Measurements from ENCODE around the gene POLR2B. TPM values are rescaled to one million over a fixed set of nuclear protein-coding genes. Genes with fewer than 3 reads are reported as not detected.

The POLR2B gene
- total RNA-seq, 1 donor from 2014 or later = 154 TPM

DNA sequence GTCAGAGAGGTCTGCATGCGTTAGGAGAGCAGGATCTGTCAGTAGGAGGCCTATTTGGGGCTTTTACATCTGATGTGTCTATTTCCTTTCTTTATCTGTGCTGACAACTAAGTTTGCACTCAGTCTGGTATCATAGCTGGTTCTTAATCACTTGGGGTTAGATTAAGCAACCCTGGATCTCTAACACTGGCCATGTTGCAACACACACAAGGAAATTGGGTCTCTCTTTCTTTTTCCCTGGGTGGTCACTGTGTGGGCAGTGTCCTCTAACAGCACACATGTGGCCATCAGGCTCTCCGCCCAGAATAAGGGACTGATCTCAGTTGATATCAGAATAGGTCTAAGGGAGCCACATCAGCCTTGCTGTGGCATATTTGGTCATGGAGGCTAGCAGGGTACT, 92.6 kb downstream of the POLR2B start:
- DNase-seq = no peak
- Mint-ChIP-seq H3K4me3 (no peak overlapping the region), H3K36me3 (ENCODE audit: low read depth) (no peaks in the 10 kb centered on the region), H3K27me3 (peaks cover 10% of the 10 kb centered on the region), H3K27ac (no peak overlapping the region), H3K4me1 (no peaks in the 10 kb centered on the region), H3K9me3 (no peaks in the 10 kb centered on the region)
- intact Hi-C loops (cut with micrococcal nuclease) = no loop called here

DNA sequence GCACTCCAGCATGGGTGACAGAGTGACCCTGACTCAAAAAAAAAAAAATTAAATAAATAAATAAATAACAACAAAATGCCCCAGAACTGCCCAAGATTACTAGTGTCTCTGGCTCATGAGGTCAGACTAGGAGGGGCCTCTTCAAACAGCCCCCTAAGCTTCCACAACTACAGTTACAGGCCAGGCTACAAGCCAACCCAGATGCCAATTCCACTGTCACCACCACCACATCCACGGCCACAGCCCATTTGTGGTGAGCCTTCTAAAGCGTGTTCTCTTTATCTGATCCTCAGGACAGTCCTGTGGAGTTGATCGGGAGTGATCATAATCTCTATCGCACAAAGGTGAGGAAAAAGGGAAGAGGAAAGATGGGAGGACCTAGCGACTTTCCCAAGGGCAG, 94.9 kb downstream of the POLR2B start:
- DNase-seq = no peak
- H3K4me1 Mint-ChIP-seq = no peaks in the 10 kb centered on the region
- no peak overlapping the region for H3K4me3 Mint-ChIP-seq
- no peak overlapping the region for H3K27ac Mint-ChIP-seq
- H3K9me3 Mint-ChIP-seq = no peaks in the 10 kb centered on the region
- H3K27me3 Mint-ChIP-seq = peaks cover 6% of the 10 kb centered on the region
- H3K36me3 Mint-ChIP-seq (ENCODE audit: low read depth) = no peaks in the 10 kb centered on the region
- intact Hi-C loops (cut with micrococcal nuclease) = no loop called here

DNA sequence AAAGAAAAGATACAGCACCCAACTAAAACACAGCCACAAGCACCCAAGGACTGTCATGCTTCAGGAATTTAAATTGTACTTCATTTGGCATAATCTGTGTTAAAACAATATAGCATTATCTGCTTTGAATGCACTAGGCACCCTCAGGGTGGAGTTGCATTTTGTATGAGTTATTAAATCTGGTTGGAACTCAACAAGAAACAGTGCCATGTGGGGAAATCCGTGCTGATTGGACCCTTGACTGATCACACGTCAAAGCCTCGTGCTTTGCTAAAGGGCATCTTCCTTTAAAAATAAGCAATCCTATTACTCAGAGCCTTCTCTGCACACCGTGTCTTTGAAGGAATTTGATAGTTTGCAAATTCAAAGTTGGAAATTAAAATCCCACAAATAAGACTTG, 96.0 kb downstream of the POLR2B start:
- Mint-ChIP-seq H3K27me3 (peaks cover 4% of the 10 kb centered on the region), H3K4me1 (no peaks in the 10 kb centered on the region), H3K4me3 (no peak overlapping the region), H3K27ac (no peak overlapping the region), H3K9me3 (no peaks in the 10 kb centered on the region), H3K36me3 (ENCODE audit: low read depth) (no peaks in the 10 kb centered on the region)
- DNase-seq = no peak
- intact Hi-C loops (cut with micrococcal nuclease) = no loop called here

DNA sequence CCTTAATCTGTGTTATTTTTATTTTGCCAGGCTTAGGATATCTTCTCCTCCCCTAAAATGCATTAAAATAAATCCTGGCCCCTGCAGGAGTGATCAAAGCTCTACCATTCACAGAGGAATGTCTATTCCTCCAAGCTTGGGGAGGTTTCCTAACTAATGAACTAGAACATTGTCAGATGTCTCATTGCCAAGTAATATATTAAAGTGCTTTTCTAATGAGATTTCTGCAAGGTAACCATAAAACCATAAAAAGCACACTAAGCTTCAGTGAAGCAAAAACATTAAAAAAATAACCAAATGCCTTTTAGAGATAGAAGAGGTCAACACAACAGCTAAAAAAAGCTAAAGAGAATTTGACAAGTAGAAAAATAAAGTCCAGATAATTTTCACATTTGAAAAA, 96.7 kb downstream of the POLR2B start:
- Mint-ChIP-seq H3K9me3 (no peaks in the 10 kb centered on the region), H3K27me3 (peaks cover 2% of the 10 kb centered on the region), H3K27ac (no peak overlapping the region), H3K36me3 (ENCODE audit: low read depth) (no peaks in the 10 kb centered on the region), H3K4me3 (no peak overlapping the region), H3K4me1 (no peaks in the 10 kb centered on the region)
- DNase-seq = no peak
- intact Hi-C loops (cut with micrococcal nuclease) = no loop called here

DNA sequence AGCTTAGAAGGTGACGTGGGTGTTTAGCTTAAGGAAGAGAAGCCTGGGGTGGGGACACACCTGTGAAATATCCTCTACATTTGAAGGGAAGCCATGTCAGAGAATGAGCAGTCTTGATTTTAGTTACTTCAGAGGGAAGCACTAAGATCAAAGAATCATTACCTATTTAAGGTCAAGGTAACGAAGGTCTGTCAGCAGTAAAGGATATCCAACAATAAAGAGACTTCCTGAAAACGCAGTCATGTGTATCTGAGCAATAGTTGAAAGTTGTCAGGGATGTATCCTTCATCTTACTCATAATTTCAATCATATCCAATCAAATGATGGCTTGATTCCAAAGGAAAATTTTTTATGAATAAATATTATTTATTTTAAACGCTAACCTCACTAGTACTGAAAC, 98.0 kb downstream of the POLR2B start:
- no peaks in the 10 kb centered on the region for H3K36me3 Mint-ChIP-seq (ENCODE audit: low read depth)
- H3K27ac Mint-ChIP-seq = no peak overlapping the region
- intact Hi-C loops (cut with micrococcal nuclease) = no loop called here
- H3K4me1 Mint-ChIP-seq = no peaks in the 10 kb centered on the region
- no peaks in the 10 kb centered on the region for H3K9me3 Mint-ChIP-seq
- no peak for DNase-seq
- H3K27me3 Mint-ChIP-seq = no peaks in the 10 kb centered on the region
- no peak overlapping the region for H3K4me3 Mint-ChIP-seq

DNA sequence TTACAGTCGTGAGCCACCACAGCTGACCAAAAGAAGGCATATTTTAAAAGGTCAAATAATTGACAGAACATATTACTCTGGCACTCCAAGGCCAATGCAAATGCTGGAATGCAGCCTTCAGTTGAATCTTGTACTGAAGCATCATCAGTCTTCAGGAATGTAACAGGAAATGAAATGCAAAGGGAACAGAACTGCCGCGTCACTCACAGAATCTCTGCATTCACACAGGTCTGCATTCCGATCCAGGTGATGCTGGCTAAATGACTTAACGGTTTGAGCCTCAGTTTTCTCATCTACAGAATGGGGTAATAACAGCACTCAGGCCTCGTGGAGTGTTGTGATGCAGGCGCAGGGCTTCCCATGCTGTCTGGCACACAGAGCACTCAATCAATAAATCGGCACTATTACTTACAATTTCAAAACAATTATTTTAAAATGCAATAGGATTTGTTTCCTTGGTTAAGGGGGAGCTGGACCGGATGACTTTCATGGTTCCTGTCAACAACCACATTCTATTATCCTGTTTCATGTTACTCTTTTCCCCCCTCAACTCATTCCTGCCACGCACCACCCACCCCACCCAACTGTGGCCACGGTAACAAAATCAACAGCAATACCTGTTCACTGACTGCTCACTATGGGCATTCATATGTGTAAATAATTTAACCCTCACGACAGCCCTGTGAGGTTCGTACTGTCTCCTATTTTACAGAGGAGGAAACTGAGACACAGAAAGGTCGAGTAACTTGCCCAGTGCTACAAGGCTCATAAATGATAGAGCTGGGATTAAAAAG, 99.1 kb downstream of the POLR2B start:
- H3K4me3 Mint-ChIP-seq = no peak overlapping the region
- intact Hi-C loops (cut with micrococcal nuclease) = no loop called here
- H3K36me3 Mint-ChIP-seq (ENCODE audit: low read depth) = no peaks in the 10 kb centered on the region
- no peaks in the 10 kb centered on the region for H3K9me3 Mint-ChIP-seq
- no peak overlapping the region for H3K27ac Mint-ChIP-seq
- no peaks in the 10 kb centered on the region for H3K4me1 Mint-ChIP-seq
- H3K27me3 Mint-ChIP-seq = peaks cover 2% of the 10 kb centered on the region
- DNase-seq = no peak

DNA sequence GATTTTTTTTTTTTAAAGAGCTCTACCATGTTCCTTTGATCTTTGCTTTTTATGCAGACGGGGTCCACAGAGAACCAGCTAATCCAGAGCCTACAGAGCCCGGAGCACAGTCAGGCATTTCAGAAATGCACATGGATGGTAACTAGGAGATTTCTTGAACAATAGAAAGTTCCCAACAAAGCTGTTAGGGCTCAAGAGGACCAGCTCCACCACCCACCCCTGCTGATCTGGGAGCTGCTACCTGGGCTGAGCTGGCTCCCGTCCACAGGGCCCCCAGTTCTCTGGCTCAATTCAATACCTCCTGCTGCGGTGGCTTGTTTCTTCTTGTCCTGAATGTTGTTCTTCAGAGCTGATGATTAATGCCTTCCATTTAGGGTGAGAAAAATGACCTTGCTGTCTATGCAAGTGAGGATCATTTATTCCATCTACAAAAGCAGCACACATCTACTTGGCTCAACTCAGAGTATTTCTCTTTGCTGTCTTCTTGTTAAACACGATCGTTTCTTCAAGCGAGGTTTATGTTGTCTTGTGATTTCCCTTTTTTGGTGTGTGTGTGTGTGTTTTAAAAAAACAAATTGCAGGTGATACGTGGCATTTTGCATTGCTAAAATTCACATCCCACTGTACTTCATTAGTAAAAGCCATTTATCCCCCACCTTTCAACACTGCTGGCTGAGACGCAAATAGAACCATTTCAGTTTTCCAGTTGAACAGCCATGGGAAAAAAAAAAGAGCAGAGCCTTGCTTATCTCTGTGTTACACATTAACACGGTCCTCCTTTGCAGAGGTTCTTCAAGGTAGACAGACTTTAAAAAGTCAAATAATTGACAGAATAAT, 100.2 kb downstream of the POLR2B start:
- Mint-ChIP-seq H3K4me1 (no peaks in the 10 kb centered on the region), H3K27ac (no peak overlapping the region), H3K36me3 (ENCODE audit: low read depth) (no peaks in the 10 kb centered on the region), H3K9me3 (no peaks in the 10 kb centered on the region), H3K4me3 (no peak overlapping the region), H3K27me3 (peaks cover 3% of the 10 kb centered on the region)
- intact Hi-C loops (cut with micrococcal nuclease) = no loop called here
- DNase-seq = no peak

Other genes with a start within 250 kb of the POLR2B start
- gene SPINK2, start 157.2 kb upstream of the POLR2B start, total RNA-seq = 0.37 and 0.54 TPM in 2 replicates
- gene REST, start 71.0 kb upstream of the POLR2B start, total RNA-seq = 53.4 and 56.0 TPM in 2 replicates
- 17.7 and 18.5 TPM in 2 replicates for gene NOA1, start 1.3 kb upstream of the POLR2B start, total RNA-seq
- gene IGFBP7, start 131.5 kb downstream of the POLR2B start, total RNA-seq = not detected in 2 replicates

All from activated CD4-positive, alpha-beta T cell treated with anti-CD3 and anti-CD28 coated beads, Interleukin-2, amount 10 ng/mL, durations not matched to agents 24 days and 14 days (primary cell).